WTC11 (cell line): ENCODE data around the gene GRIN2C.

Source experiments
- ATF6 ChIP-seq: sonication (generic); formaldehyde crosslinking; IDR thresholded peaks from 2 replicates; pipeline ENCODE4 v1.8.1; 2023; ENCODE audit warnings: mild to moderate bottlenecking, missing genetic modification reagents
- FOXJ3 ChIP-seq: sonication (generic); formaldehyde crosslinking; IDR thresholded peaks from 2 replicates; pipeline ENCODE4 v1.9.0; 2021; ENCODE audit warnings: missing genetic modification reagents, mild to moderate bottlenecking, borderline replicate concordance
- MYBL2 ChIP-seq: sonication (generic); formaldehyde crosslinking; IDR thresholded peaks from 2 replicates; pipeline ENCODE4 v1.8.1; 2023; ENCODE audit warnings: mild to moderate bottlenecking, moderate library complexity, missing genetic modification reagents
- RELA ChIP-seq: sonication (generic); formaldehyde crosslinking; IDR thresholded peaks from 2 replicates; pipeline ENCODE4 v1.8.1; 2022; ENCODE audit warnings: missing genetic modification reagents, mild to moderate bottlenecking, borderline replicate concordance
- SMAD3 ChIP-seq: sonication (generic); formaldehyde crosslinking; IDR thresholded peaks from 2 replicates; pipeline ENCODE4 v1.8.0; 2022; ENCODE audit warnings: missing genetic modification reagents, mild to moderate bottlenecking, borderline replicate concordance
- SP1 ChIP-seq: sonication (generic); formaldehyde crosslinking; conservative IDR thresholded peaks from 2 replicates; pipeline ENCODE4 v1.8.1; 2022; ENCODE audit warnings: missing genetic modification reagents
- TEAD4 ChIP-seq: sonication (generic); formaldehyde crosslinking; IDR thresholded peaks from 2 replicates; pipeline ENCODE4 v1.8.0; 2022; ENCODE audit warnings: mild to moderate bottlenecking, missing genetic modification reagents
- TP53 ChIP-seq: sonication (generic); formaldehyde crosslinking; IDR thresholded peaks from 2 replicates; pipeline ENCODE4 v1.8.1; 2023; ENCODE audit warnings: mild to moderate bottlenecking, missing genetic modification reagents
- USF2 ChIP-seq: sonication (generic); formaldehyde crosslinking; IDR thresholded peaks from 2 replicates; pipeline ENCODE4 v1.8.1; 2023; ENCODE audit warnings: mild to moderate bottlenecking, missing genetic modification reagents, moderate library complexity
- ZBTB21 ChIP-seq: sonication (generic); formaldehyde crosslinking; IDR thresholded peaks from 2 replicates; pipeline ENCODE4 v1.8.1; 2023; ENCODE audit warnings: mild to moderate bottlenecking, missing genetic modification reagents, borderline replicate concordance
- ZNF396 ChIP-seq: fragments of 250-450 bp; sonication (Bioruptor Pico); IDR thresholded peaks from 2 replicates; pipeline ENCODE4 v1.8.0; 2021; ENCODE audit warnings: mild to moderate bottlenecking, moderate library complexity, borderline replicate concordance
- TF ChIP-seq, protein P1 (sequence below): fragments of 200-600 bp; IDR thresholded peaks from 2 replicates; pipeline ENCODE4 v1.8.0; 2022; ENCODE audit warnings: antibody characterized with exemption
- TF ChIP-seq, protein P2 (sequence below): sonication (generic); formaldehyde crosslinking; IDR thresholded peaks from 2 replicates; pipeline ENCODE4 v1.8.0; 2022; ENCODE audit warnings: mild to moderate bottlenecking, missing genetic modification reagents

GRCh38 chr17:74875155-74875976 lies 15.7 kb upstream of the GRIN2C start:
- no peak for TF ChIP-seq FOXJ3
- no peak for TF ChIP-seq TEAD4 (CRISPR knock-in tag)
- no peak for TF ChIP-seq SP1 (CRISPR knock-in tag)
- TF ChIP-seq, protein P1, sequence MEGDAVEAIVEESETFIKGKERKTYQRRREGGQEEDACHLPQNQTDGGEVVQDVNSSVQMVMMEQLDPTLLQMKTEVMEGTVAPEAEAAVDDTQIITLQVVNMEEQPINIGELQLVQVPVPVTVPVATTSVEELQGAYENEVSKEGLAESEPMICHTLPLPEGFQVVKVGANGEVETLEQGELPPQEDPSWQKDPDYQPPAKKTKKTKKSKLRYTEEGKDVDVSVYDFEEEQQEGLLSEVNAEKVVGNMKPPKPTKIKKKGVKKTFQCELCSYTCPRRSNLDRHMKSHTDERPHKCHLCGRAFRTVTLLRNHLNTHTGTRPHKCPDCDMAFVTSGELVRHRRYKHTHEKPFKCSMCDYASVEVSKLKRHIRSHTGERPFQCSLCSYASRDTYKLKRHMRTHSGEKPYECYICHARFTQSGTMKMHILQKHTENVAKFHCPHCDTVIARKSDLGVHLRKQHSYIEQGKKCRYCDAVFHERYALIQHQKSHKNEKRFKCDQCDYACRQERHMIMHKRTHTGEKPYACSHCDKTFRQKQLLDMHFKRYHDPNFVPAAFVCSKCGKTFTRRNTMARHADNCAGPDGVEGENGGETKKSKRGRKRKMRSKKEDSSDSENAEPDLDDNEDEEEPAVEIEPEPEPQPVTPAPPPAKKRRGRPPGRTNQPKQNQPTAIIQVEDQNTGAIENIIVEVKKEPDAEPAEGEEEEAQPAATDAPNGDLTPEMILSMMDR = no peak
- TF ChIP-seq USF2 = no peak
- TF ChIP-seq ATF6 = no peak
- no peak for TF ChIP-seq SMAD3 (CRISPR knock-in tag)
- TF ChIP-seq ZBTB21 (CRISPR knock-in tag) = no peak
- no peak for TF ChIP-seq TP53
- TF ChIP-seq, protein P2, sequence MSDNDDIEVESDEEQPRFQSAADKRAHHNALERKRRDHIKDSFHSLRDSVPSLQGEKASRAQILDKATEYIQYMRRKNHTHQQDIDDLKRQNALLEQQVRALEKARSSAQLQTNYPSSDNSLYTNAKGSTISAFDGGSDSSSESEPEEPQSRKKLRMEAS = no peak
- TF ChIP-seq RELA (CRISPR knock-in tag) = no peak
- no peak for TF ChIP-seq ZNF396 (CRISPR knock-in tag)
- TF ChIP-seq MYBL2 (CRISPR knock-in tag) = no peak
